Measurements from ENCODE around the gene GNAT2.

DNA sequence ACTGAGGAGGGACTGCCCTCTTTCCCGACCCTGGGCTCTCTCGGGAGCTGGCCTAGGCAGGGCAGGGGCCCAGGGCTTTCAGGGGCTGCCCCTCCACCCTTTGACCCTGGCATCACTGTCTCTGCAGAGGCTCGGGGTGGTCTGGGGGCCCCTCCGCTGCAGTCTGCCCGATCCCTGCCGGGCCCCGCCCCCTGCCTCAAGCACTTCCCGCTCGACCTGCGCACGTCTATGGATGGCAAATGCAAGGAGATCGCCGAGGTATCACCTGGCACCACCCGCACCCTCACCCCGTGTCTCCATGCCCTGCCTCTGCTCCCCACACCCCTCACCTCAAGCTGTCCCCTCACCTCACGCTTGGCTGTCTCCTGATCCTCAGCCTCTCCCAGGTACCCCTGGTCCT is 5.8 kb upstream of the GNAT2 start:
- TF ChIP-seq, protein P1, sequence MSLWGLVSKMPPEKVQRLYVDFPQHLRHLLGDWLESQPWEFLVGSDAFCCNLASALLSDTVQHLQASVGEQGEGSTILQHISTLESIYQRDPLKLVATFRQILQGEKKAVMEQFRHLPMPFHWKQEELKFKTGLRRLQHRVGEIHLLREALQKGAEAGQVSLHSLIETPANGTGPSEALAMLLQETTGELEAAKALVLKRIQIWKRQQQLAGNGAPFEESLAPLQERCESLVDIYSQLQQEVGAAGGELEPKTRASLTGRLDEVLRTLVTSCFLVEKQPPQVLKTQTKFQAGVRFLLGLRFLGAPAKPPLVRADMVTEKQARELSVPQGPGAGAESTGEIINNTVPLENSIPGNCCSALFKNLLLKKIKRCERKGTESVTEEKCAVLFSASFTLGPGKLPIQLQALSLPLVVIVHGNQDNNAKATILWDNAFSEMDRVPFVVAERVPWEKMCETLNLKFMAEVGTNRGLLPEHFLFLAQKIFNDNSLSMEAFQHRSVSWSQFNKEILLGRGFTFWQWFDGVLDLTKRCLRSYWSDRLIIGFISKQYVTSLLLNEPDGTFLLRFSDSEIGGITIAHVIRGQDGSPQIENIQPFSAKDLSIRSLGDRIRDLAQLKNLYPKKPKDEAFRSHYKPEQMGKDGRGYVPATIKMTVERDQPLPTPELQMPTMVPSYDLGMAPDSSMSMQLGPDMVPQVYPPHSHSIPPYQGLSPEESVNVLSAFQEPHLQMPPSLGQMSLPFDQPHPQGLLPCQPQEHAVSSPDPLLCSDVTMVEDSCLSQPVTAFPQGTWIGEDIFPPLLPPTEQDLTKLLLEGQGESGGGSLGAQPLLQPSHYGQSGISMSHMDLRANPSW (CRISPR knock-in tag; conservative IDR thresholded peaks at IDR 0.05; ENCODE audit: low read depth), result no peak
- TF ChIP-seq, protein P2, sequence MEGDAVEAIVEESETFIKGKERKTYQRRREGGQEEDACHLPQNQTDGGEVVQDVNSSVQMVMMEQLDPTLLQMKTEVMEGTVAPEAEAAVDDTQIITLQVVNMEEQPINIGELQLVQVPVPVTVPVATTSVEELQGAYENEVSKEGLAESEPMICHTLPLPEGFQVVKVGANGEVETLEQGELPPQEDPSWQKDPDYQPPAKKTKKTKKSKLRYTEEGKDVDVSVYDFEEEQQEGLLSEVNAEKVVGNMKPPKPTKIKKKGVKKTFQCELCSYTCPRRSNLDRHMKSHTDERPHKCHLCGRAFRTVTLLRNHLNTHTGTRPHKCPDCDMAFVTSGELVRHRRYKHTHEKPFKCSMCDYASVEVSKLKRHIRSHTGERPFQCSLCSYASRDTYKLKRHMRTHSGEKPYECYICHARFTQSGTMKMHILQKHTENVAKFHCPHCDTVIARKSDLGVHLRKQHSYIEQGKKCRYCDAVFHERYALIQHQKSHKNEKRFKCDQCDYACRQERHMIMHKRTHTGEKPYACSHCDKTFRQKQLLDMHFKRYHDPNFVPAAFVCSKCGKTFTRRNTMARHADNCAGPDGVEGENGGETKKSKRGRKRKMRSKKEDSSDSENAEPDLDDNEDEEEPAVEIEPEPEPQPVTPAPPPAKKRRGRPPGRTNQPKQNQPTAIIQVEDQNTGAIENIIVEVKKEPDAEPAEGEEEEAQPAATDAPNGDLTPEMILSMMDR (IDR thresholded peaks at IDR 0.05), result no peak
- TF ChIP-seq NR2C2 (CRISPR knock-in tag; IDR thresholded peaks at IDR 0.05) (no peak), MXD4 (CRISPR knock-in tag; IDR thresholded peaks at IDR 0.05; ENCODE audit: borderline replicate concordance) (no peak), TP53 (CRISPR knock-in tag; IDR thresholded peaks at IDR 0.05) (no peak), NFYB (CRISPR knock-in tag; conservative IDR thresholded peaks at IDR 0.05; ENCODE audit: low read depth) (no peak), FOXK1 (CRISPR knock-in tag; IDR thresholded peaks at IDR 0.05) (no peak), SP1 (CRISPR knock-in tag; conservative IDR thresholded peaks at IDR 0.05) (no peak)
- TF ChIP-seq, protein P3, sequence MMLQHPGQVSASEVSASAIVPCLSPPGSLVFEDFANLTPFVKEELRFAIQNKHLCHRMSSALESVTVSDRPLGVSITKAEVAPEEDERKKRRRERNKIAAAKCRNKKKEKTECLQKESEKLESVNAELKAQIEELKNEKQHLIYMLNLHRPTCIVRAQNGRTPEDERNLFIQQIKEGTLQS (CRISPR knock-in tag; conservative IDR thresholded peaks at IDR 0.05), result no peak
- TF ChIP-seq, protein P4, sequence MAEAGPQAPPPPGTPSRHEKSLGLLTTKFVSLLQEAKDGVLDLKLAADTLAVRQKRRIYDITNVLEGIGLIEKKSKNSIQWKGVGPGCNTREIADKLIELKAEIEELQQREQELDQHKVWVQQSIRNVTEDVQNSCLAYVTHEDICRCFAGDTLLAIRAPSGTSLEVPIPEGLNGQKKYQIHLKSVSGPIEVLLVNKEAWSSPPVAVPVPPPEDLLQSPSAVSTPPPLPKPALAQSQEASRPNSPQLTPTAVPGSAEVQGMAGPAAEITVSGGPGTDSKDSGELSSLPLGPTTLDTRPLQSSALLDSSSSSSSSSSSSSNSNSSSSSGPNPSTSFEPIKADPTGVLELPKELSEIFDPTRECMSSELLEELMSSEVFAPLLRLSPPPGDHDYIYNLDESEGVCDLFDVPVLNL (CRISPR knock-in tag; IDR thresholded peaks at IDR 0.05; ENCODE audit: borderline replicate concordance, low read depth), result no peak

Measured in WTC11 (cell line).